Measurements from ENCODE around the gene CFAP77. TPM values are rescaled to one million over a fixed set of nuclear protein-coding genes. Genes with fewer than 3 reads are reported as not detected.

The CFAP77 gene
- total RNA-seq, 3 donors from 2014 or later = not detected

DNA sequence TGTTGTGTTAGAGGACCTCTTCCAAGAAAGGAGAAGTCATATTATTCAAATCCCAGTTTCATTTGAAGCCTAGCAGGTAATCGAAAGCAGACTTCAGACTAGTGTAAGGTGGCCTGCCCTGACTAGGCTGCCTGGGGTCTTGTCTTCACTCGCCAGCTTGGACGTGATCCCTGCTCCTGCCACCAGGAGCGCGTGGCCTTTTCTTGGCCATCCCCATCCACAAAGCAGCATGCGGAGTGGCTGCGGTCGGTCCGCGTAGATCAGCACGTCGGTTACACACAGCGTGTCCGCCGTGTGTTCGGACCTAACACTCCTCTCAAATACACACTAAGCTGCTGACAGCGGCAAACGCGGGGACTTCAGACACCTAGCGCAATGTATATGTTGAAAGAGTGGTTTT lies 37.3 kb downstream of the CFAP77 start:
- no peak for DNase-seq (ENCODE audit: low spot score in 2 of 2)
- H3K36me3 ChIP-seq = no peaks in the 10 kb centered on the region

DNA sequence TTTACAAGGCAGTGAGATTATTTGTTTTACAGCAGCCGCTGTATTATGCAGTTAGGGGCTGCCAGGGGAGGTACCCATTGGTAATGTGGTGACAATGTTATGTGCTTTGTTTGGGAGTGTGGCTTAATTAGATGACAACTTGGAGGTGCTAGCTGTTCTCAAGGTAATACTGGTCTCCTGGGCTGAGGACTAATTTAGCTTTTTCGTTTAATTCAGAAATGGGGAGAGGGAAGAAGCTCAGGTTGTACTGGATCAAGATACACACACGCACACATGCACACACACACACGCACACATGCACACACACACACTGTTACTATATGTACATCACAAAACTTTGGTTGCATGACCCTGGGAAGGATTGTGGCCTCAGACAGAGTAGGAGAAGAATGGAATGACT lies 37.9 kb downstream of the CFAP77 start:
- TF ChIP-seq POLR2A (IDR thresholded peaks at IDR 0.05) (no peak), POLR2AphosphoS5 (IDR thresholded peaks at IDR 0.05) (no peak)
- TF ChIP-seq, protein P1, sequence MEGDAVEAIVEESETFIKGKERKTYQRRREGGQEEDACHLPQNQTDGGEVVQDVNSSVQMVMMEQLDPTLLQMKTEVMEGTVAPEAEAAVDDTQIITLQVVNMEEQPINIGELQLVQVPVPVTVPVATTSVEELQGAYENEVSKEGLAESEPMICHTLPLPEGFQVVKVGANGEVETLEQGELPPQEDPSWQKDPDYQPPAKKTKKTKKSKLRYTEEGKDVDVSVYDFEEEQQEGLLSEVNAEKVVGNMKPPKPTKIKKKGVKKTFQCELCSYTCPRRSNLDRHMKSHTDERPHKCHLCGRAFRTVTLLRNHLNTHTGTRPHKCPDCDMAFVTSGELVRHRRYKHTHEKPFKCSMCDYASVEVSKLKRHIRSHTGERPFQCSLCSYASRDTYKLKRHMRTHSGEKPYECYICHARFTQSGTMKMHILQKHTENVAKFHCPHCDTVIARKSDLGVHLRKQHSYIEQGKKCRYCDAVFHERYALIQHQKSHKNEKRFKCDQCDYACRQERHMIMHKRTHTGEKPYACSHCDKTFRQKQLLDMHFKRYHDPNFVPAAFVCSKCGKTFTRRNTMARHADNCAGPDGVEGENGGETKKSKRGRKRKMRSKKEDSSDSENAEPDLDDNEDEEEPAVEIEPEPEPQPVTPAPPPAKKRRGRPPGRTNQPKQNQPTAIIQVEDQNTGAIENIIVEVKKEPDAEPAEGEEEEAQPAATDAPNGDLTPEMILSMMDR (IDR thresholded peaks at IDR 0.05) = no peak
- Histone ChIP-seq H3K36me3 (no peaks in the 10 kb centered on the region), H3K27me3 (peaks cover 0 to 11% of the 10 kb centered on the region in 2 donors), H3K9me3 (no peaks in the 10 kb centered on the region), H3K27ac (no peak overlapping the region), H3K4me3 (no peak overlapping the region), H3K4me1 (no peaks in the 10 kb centered on the region)
- no peak for DNase-seq (ENCODE audit: low spot score in 2 of 2)
- intact Hi-C loops (cut with DNase I; ENCODE audit: low total_unique reads) = no loop called here

More for the DNA sequence above, 37.3 kb downstream of the CFAP77 start:
- no peak overlapping the region for H3K27ac ChIP-seq
- intact Hi-C loops (cut with DNase I; ENCODE audit: low total_unique reads) = no loop called here
- no peaks in the 10 kb centered on the region for H3K4me1 ChIP-seq
- no peak overlapping the region for H3K4me3 ChIP-seq
- peaks cover 0 to 17% of the 10 kb centered on the region in 2 donors for H3K27me3 ChIP-seq
- H3K9me3 ChIP-seq = no peaks in the 10 kb centered on the region
- TF ChIP-seq POLR2A (IDR thresholded peaks at IDR 0.05) (no peak), POLR2AphosphoS5 (IDR thresholded peaks at IDR 0.05) (no peak)
- TF ChIP-seq, protein P1 (IDR thresholded peaks at IDR 0.05) = no peak

DNA sequence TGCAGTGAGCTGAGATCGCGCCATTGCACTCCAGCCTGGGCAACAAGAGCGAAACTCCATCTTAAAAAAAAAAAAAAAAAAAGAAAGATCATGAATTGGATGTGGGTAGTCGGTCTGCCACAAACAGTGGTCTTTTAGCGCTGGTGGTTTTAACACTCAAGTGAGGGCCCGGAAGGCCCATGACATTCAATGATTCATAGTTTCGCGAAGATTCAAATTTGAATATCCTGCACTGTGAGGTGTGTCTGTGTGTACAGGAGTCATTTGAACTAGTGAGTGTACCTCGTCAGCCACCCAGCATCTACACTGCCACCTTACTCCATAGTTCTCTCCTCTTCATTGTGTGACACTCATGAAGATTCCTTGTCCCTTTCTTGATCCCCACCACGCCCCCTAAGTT lies 41.3 kb downstream of the CFAP77 start:
- H3K4me1 ChIP-seq = no peaks in the 10 kb centered on the region
- intact Hi-C loops (cut with DNase I; ENCODE audit: low total_unique reads) = no loop called here

DNA sequence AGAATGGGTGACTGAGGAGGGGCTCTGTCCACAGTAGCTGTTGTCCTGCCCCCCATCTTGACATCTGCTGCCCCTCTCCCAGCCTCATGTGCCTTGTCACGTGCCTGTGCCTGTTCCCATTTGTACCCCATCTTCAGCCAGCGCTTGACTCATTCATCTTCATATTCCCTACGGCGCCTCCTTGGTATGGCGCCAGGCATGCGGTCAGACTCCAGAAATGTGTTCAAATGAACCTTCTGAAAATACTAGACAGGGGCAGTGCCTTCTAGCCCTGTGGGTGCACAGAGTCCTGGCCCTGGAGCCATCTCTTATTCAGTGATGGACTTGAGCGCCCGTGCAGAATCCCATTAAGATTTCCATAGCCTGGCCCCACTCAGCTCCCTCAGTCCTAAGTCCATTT lies 46.2 kb downstream of the CFAP77 start:
- Histone ChIP-seq H3K4me1 (no peaks in the 10 kb centered on the region), H3K4me3 (no peak overlapping the region), H3K27ac (no peak overlapping the region), H3K36me3 (no peaks in the 10 kb centered on the region), H3K9me3 (no peaks in the 10 kb centered on the region), H3K27me3 (peaks cover 0 to 24% of the 10 kb centered on the region in 2 donors)
- intact Hi-C loops (cut with DNase I; ENCODE audit: low total_unique reads) = no loop called here
- TF ChIP-seq POLR2AphosphoS5 (IDR thresholded peaks at IDR 0.05) = no peak
- TF ChIP-seq, protein P1 (IDR thresholded peaks at IDR 0.05) = no peak
- no peak for TF ChIP-seq POLR2A (IDR thresholded peaks at IDR 0.05)
- DNase-seq (ENCODE audit: low spot score in 2 of 2) = no peak

More for the DNA sequence above, 41.3 kb downstream of the CFAP77 start:
- Histone ChIP-seq H3K27ac (no peak overlapping the region), H3K27me3 (no peaks in the 10 kb centered on the region), H3K36me3 (no peaks in the 10 kb centered on the region), H3K4me3 (no peak overlapping the region), H3K9me3 (no peaks in the 10 kb centered on the region)
- TF ChIP-seq, protein P1 (IDR thresholded peaks at IDR 0.05) = no peak
- no peak for TF ChIP-seq POLR2AphosphoS5 (IDR thresholded peaks at IDR 0.05)
- TF ChIP-seq POLR2A (IDR thresholded peaks at IDR 0.05) = no peak
- DNase-seq (ENCODE audit: low spot score in 2 of 2) = no peak

DNA sequence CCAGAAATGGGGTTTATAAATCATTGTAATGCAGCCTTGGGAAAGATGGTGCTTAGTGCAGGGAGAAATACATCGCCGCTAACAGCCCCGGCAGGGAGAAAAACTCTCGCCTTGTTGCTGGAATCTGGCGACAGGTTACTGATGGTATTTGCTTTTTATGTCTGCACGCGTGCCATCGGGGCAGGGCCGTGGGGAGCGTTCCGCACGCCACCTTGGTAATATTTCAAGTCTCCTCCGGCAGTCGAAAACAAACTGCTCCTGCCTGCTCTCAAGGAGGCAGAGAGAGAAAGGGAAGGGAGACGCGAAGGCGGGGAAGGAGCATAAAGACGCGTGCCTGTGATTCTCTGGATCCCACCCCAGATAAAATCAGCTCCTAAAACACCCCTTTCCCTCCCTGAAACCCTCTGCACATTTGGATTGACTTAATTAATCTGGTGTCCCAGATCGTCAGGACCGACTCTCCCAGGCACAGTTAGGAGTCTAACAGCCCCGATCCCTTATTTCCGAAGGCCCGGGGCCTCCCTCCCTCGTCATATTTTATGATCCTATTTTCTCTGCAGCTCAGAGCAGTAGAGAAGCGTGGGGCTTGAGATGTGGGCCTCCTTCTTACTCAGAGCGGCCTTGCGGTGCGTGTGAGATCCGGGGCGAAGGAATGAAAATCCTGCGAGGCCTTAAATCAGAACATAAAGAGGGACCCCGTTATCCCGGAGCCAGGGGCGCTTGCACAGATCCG lies 47.7 kb downstream of the CFAP77 start:
- Histone ChIP-seq H3K4me3 (no peak overlapping the region), H3K36me3 (no peaks in the 10 kb centered on the region), H3K27me3 (peaks cover 0 to 27% of the 10 kb centered on the region in 2 donors), H3K4me1 (no peaks in the 10 kb centered on the region), H3K27ac (no peak overlapping the region), H3K9me3 (no peaks in the 10 kb centered on the region)
- no peak for TF ChIP-seq POLR2A (IDR thresholded peaks at IDR 0.05)
- TF ChIP-seq, protein P1 (IDR thresholded peaks at IDR 0.05) = no peak
- no peak for TF ChIP-seq POLR2AphosphoS5 (IDR thresholded peaks at IDR 0.05)
- intact Hi-C loops (cut with DNase I; ENCODE audit: low total_unique reads) = no loop called here
- DNase-seq (ENCODE audit: low spot score in 2 of 2) = no peak

Data from breast epithelium (tissue), 4 donors.